ENCODE data around the gene PIK3CG.
A peak's percentile ranks its signal among the peaks of the same experiment; 100 is the strongest.
"Not testable (repeated sequence)": the region's sequence is repeated elsewhere in the genome, so short reads cannot be mapped to it uniquely, and the experiment has no call there.

Gene PIK3CG

GRCh38 chr7:106841896-106842390 is 23.1 kb upstream of the PIK3CG start:
- TF ChIP-seq, protein P1, sequence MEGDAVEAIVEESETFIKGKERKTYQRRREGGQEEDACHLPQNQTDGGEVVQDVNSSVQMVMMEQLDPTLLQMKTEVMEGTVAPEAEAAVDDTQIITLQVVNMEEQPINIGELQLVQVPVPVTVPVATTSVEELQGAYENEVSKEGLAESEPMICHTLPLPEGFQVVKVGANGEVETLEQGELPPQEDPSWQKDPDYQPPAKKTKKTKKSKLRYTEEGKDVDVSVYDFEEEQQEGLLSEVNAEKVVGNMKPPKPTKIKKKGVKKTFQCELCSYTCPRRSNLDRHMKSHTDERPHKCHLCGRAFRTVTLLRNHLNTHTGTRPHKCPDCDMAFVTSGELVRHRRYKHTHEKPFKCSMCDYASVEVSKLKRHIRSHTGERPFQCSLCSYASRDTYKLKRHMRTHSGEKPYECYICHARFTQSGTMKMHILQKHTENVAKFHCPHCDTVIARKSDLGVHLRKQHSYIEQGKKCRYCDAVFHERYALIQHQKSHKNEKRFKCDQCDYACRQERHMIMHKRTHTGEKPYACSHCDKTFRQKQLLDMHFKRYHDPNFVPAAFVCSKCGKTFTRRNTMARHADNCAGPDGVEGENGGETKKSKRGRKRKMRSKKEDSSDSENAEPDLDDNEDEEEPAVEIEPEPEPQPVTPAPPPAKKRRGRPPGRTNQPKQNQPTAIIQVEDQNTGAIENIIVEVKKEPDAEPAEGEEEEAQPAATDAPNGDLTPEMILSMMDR (conservative IDR thresholded peaks at IDR 0.05; ENCODE audit: low read depth, low read length), result no peak
- no peak for DNase-seq (ENCODE audit: low read depth)
- H3K4me3 ChIP-seq (ENCODE audit: low read depth, low read length), result no peak overlapping the region

GRCh38 chr7:106844279-106844997 is 20.6 kb upstream of the PIK3CG start:
- TF ChIP-seq, protein P1 (conservative IDR thresholded peaks at IDR 0.05; ENCODE audit: low read depth, low read length), result no peak
- DNase-seq (ENCODE audit: low read depth), result no peak
- no peak overlapping the region for H3K4me3 ChIP-seq (ENCODE audit: low read depth, low read length)

DNA sequence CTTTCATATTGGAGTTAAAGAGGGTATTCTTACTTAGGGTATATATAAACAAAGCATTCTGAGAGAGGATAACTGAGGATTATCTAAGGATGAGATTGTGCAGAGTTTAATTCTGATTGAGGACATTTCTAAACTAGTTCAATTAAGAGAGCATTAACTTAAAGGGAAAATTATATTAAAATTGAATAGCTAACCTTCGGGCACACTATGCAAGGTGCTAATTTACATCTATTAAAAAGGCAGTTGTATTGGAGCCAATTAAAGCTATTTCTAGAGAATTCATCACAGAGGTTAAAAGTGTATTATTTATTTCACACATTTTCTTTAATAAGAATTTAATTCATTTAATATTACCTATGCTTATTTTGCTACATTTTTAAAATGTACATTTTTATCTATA is 17.0 kb upstream of the PIK3CG start:
- TF ChIP-seq, protein P1 (conservative IDR thresholded peaks at IDR 0.05; ENCODE audit: low read depth, low read length), result no peak
- no peak for DNase-seq (ENCODE audit: low read depth)
- no peak overlapping the region for H3K4me3 ChIP-seq (ENCODE audit: low read depth, low read length)

- TF ChIP-seq, protein P1 (conservative IDR thresholded peaks at IDR 0.05; ENCODE audit: low read depth, low read length), result no peak
- peak; percentile 59 for DNase-seq (ENCODE audit: low read depth)
- no peak overlapping the region for H3K4me3 ChIP-seq (ENCODE audit: low read depth, low read length)
These were observed 16.1 kb upstream of the PIK3CG start for GRCh38 chr7:106848851-106849442.

GRCh38 chr7:106851632-106852031 is 13.4 kb upstream of the PIK3CG start:
- not testable (repeated sequence) for DNase-seq (ENCODE audit: low read depth); H3K4me3 ChIP-seq (ENCODE audit: low read depth, low read length)

GRCh38 chr7:106853250-106853908 is 11.7 kb upstream of the PIK3CG start:
- TF ChIP-seq, protein P1 (conservative IDR thresholded peaks at IDR 0.05; ENCODE audit: low read depth, low read length), result no peak
- H3K4me3 ChIP-seq (ENCODE audit: low read depth, low read length), result no peak overlapping the region
- DNase-seq (ENCODE audit: low read depth), result no peak

DNA sequence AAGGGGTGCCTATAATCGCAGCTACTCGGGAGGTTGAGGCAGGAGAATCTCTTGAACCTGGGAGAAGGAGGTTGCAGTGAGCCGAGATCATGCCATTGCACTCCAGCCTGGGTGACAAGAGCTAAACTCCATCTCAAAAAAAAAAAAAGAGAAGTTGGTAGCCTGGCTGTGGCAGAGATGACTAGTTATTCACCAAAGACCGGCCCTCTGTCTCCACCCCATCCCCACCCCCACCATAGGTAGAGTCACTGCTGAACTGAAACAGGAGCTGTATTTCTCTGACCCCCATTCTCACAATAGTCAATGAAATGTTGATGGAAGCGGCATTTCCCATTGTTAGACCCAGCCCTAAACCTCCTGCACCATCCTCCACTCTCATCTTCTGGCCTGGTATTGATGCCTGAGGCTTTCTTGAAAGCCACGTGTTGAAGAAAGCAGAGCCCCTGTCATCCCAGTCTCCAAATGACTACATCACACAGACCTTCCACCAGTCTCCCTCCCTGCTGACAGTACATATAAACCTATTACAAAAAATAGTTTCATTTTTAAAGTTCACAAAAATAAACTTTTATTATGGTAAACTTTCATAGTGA is 9.4 kb upstream of the PIK3CG start:
- no peak overlapping the region for H3K4me3 ChIP-seq (ENCODE audit: low read depth, low read length)
- TF ChIP-seq, protein P1 (conservative IDR thresholded peaks at IDR 0.05; ENCODE audit: low read depth, low read length), result no peak
- no peak for DNase-seq (ENCODE audit: low read depth)
